ENCODE data around the gene MCMBP. TPM values are rescaled to one million over a fixed set of nuclear protein-coding genes. Genes with fewer than 3 reads are reported as not detected.

Gene MCMBP
- total RNA-seq, 1 experiment from 2014 or later, result 36.1 TPM

GRCh38 chr10:119896937-119897770 lies 24.5 kb upstream of the MCMBP start:
- Histone ChIP-seq H3K9ac (ENCODE audit: low read length) (peak overlapping the region; percentile 28), H3K36me3 (ENCODE audit: low read depth, low read length) (peaks cover 22% of the 10 kb centered on the region), H3K4me2 (ENCODE audit: low read length) (peak overlapping the region; percentile 98), H3K27ac (ENCODE audit: low read length) (peak overlapping the region; percentile 87), H3F3A (ENCODE audit: low read length, unreplicated experiment) (no peaks in the 10 kb centered on the region), H2AFZ (ENCODE audit: low read length) (no peak overlapping the region), H3K9me3 (ENCODE audit: low read length) (no peaks in the 10 kb centered on the region), H3K79me2 (ENCODE audit: low read length) (peaks cover 96% of the 10 kb centered on the region), H3K27me3 (ENCODE audit: low read length) (no peaks in the 10 kb centered on the region), H3K4me3 (ENCODE audit: low read length) (peak overlapping the region; percentile 56), H3K4me1 (ENCODE audit: insufficient read depth, low read length) (peaks cover 33% of the 10 kb centered on the region), H4K20me1 (ENCODE audit: low read length) (peaks cover 36% of the 10 kb centered on the region), H3K9me2 (replicated peaks; ENCODE audit: low read length) (no peaks in the 10 kb centered on the region)
- DNase-seq (peak; percentile 23), ATAC-seq (no peak)
- CTCF ChIA-PET, result no interaction called here
- BruUV-seq (replicated peaks), result no TSS peak
- no peak for TF ChIP-seq EZH2phosphoT487 (IDR thresholded peaks at IDR 0.05; ENCODE audit: borderline replicate concordance, low read length)
- no peak for TF ChIP-seq EZH2 (IDR thresholded peaks at IDR 0.05; ENCODE audit: low read length, unreplicated experiment)
- TF ChIP-seq, protein P1, sequence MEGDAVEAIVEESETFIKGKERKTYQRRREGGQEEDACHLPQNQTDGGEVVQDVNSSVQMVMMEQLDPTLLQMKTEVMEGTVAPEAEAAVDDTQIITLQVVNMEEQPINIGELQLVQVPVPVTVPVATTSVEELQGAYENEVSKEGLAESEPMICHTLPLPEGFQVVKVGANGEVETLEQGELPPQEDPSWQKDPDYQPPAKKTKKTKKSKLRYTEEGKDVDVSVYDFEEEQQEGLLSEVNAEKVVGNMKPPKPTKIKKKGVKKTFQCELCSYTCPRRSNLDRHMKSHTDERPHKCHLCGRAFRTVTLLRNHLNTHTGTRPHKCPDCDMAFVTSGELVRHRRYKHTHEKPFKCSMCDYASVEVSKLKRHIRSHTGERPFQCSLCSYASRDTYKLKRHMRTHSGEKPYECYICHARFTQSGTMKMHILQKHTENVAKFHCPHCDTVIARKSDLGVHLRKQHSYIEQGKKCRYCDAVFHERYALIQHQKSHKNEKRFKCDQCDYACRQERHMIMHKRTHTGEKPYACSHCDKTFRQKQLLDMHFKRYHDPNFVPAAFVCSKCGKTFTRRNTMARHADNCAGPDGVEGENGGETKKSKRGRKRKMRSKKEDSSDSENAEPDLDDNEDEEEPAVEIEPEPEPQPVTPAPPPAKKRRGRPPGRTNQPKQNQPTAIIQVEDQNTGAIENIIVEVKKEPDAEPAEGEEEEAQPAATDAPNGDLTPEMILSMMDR (conservative IDR thresholded peaks at IDR 0.05; ENCODE audit: low read depth, low read length), result no peak
- intact Hi-C loops (cut with micrococcal nuclease), result no loop called here
- POLR2A ChIA-PET (ENCODE audit: unreplicated experiment), result interaction anchor here (0.6 kb wide), 1 partner anchor 32 kb away, joined by 3 read pairs; no protein-coding TSS in a partner anchor

- TF ChIP-seq EZH2 (IDR thresholded peaks at IDR 0.05; ENCODE audit: low read length, unreplicated experiment) (no peak), EZH2phosphoT487 (IDR thresholded peaks at IDR 0.05; ENCODE audit: borderline replicate concordance, low read length) (no peak)
- TF ChIP-seq, protein P1 (conservative IDR thresholded peaks at IDR 0.05; ENCODE audit: low read depth, low read length), result no peak
- ATAC-seq, result peak; percentile 33
- Histone ChIP-seq H3F3A (ENCODE audit: low read length, unreplicated experiment) (no peaks in the 10 kb centered on the region), H3K27ac (ENCODE audit: low read length) (peak overlapping the region; percentile 87), H3K36me3 (ENCODE audit: low read depth, low read length) (peaks cover 22% of the 10 kb centered on the region), H3K4me3 (ENCODE audit: low read length) (peak overlapping the region; percentile 56), H3K9ac (ENCODE audit: low read length) (peak overlapping the region; percentile 28), H3K9me3 (ENCODE audit: low read length) (no peaks in the 10 kb centered on the region), H3K4me2 (ENCODE audit: low read length) (peak overlapping the region; percentile 98), H2AFZ (ENCODE audit: low read length) (no peak overlapping the region), H3K9me2 (replicated peaks; ENCODE audit: low read length) (no peaks in the 10 kb centered on the region), H3K4me1 (ENCODE audit: insufficient read depth, low read length) (peaks cover 36% of the 10 kb centered on the region), H3K79me2 (ENCODE audit: low read length) (peaks cover 91% of the 10 kb centered on the region), H4K20me1 (ENCODE audit: low read length) (peaks cover 36% of the 10 kb centered on the region), H3K27me3 (ENCODE audit: low read length) (no peaks in the 10 kb centered on the region)
- peak; percentile 87 for DNase-seq
- BruUV-seq (replicated peaks), result no TSS peak
- ChIA-PET CTCF (interaction anchor here (0.6 kb wide), 1 partner anchor 37 kb away, joined by 3 read pairs; no protein-coding TSS in a partner anchor), POLR2A (ENCODE audit: unreplicated experiment) (no interaction called here)
- intact Hi-C loops (cut with micrococcal nuclease), result no loop called here
Measured at GRCh38 chr10:119896061-119896655, 23.5 kb upstream of the MCMBP start.

All from PC-3 (cell line).